Esophagus squamous epithelium (tissue), 4 donors: ENCODE measurements around the gene RUNX1.

Source experiments
- CTCF ChIP-seq, 6 experiments: fragments of 450-650 bp in 4 of 6; fragments of 200-600 bp in 2 of 6; sonication (generic) in 2 of 6; IDR thresholded peaks; one replicate each; pipeline ENCODE4 v1.5.1; 2016 to 2019; ENCODE audit warnings: antibody characterized with exemption in 6 of 6, mild to moderate bottlenecking in 4 of 6, moderate library complexity in 4 of 6
- POLR2A ChIP-seq, 4 donors: fragments of 450-650 bp; IDR thresholded peaks; one replicate each; pipeline ENCODE4 v1.6.1; 2017; ENCODE audit warnings: antibody characterized with exemption in 4 of 4, mild to moderate bottlenecking in 4 of 4, moderate library complexity in 3 of 4

- TF ChIP-seq CTCF (IDR thresholded peaks at IDR 0.05) (no peak), POLR2A (IDR thresholded peaks at IDR 0.05) (no peak)
Observed at GRCh38 chr21:34774750-34775149, 274.4 kb downstream of the RUNX1 start.
